ENCODE data around the gene NAPB. TPM values are rescaled to one million over a fixed set of nuclear protein-coding genes. Genes with fewer than 3 reads are reported as not detected.

The NAPB gene
- total RNA-seq, 1 donor from 2014 or later = 15.1 TPM

DNA sequence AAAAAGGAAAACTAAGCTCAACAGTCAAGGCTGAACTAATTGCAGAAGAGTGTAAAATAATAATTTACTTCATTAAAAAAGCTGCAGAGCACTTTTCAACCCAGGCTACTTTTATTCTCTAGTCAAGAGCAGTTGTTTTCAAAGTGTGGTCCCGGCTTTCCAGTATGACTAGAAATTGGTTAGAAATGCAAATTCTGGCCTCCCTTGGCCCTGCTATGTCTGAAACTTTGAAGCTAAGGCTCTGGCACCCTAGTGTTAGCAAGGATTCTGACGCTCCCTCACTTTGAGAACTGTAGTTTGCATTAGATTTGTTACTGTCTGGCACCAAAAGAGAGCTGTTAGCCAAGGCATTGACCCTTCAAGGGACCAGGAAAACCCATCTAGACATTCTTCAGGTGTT lies 80.2 kb downstream of the NAPB start:
- no peak for TF ChIP-seq CTCF (conservative IDR thresholded peaks at IDR 0.05)
- no peaks in the 10 kb centered on the region for H3K36me3 Mint-ChIP-seq
- no peaks in the 10 kb centered on the region for H3K4me1 Mint-ChIP-seq (ENCODE audit: unreplicated experiment)
- H3K27me3 Mint-ChIP-seq = peaks cover 11% of the 10 kb centered on the region
- H3K4me3 Mint-ChIP-seq = no peak overlapping the region
- DNase-seq (ENCODE audit: extremely low spot score, unreplicated experiment) = no peak
- no peak overlapping the region for H3K27ac Mint-ChIP-seq
- no peaks in the 10 kb centered on the region for H3K9me3 Mint-ChIP-seq

- peak; percentile 84 for TF ChIP-seq CTCF (conservative IDR thresholded peaks at IDR 0.05)
- H3K27me3 Mint-ChIP-seq = peaks cover 11% of the 10 kb centered on the region
- no peaks in the 10 kb centered on the region for H3K36me3 Mint-ChIP-seq
- no peak overlapping the region for H3K4me3 Mint-ChIP-seq
- no peaks in the 10 kb centered on the region for H3K9me3 Mint-ChIP-seq
- H3K27ac Mint-ChIP-seq = no peak overlapping the region
- H3K4me1 Mint-ChIP-seq (ENCODE audit: unreplicated experiment) = no peaks in the 10 kb centered on the region
- no peak for DNase-seq (ENCODE audit: extremely low spot score, unreplicated experiment)
Observed at GRCh38 chr20:23340524-23340923, 80.8 kb downstream of the NAPB start.

- DNase-seq (ENCODE audit: extremely low spot score, unreplicated experiment) = no peak
- H3K27ac Mint-ChIP-seq = no peak overlapping the region
- no peaks in the 10 kb centered on the region for H3K4me1 Mint-ChIP-seq (ENCODE audit: unreplicated experiment)
- H3K9me3 Mint-ChIP-seq = no peaks in the 10 kb centered on the region
- H3K36me3 Mint-ChIP-seq = no peaks in the 10 kb centered on the region
- no peak overlapping the region for H3K4me3 Mint-ChIP-seq
- peaks cover 11% of the 10 kb centered on the region for H3K27me3 Mint-ChIP-seq
- no peak for TF ChIP-seq CTCF (conservative IDR thresholded peaks at IDR 0.05)
Observed at GRCh38 chr20:23339986-23340385, 81.3 kb downstream of the NAPB start.

- DNase-seq (ENCODE audit: extremely low spot score, unreplicated experiment) = no peak
- Mint-ChIP-seq H3K4me1 (ENCODE audit: unreplicated experiment) (no peaks in the 10 kb centered on the region), H3K27ac (no peak overlapping the region), H3K9me3 (no peaks in the 10 kb centered on the region), H3K27me3 (peaks cover 11% of the 10 kb centered on the region), H3K36me3 (no peaks in the 10 kb centered on the region), H3K4me3 (no peak overlapping the region)
- no peak for TF ChIP-seq CTCF (conservative IDR thresholded peaks at IDR 0.05)
Observed at GRCh38 chr20:23337312-23337711, 84.0 kb downstream of the NAPB start.

DNA sequence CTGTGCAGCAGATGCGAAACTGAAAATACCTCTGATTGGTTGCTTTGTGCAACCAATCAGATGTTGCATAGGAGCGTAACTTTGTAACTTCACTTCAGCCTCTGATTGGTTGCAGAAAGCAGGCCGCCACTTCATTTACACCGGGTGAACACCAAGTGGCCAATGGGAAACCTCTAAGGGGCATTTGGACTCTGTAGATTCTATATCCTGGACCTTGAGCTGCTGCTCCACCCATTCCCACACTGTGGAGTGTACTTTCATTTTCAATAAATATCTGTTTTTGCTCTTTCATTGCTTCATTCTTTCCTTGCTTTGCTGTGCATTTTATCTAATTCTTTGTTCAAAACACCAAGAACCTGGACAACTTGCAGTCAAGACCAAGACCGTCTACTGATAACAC lies 84.8 kb downstream of the NAPB start:
- Mint-ChIP-seq H3K4me3 (no peak overlapping the region), H3K27me3 (peaks cover 11% of the 10 kb centered on the region), H3K27ac (no peak overlapping the region), H3K9me3 (no peaks in the 10 kb centered on the region), H3K36me3 (no peaks in the 10 kb centered on the region), H3K4me1 (ENCODE audit: unreplicated experiment) (no peaks in the 10 kb centered on the region)
- no peak for TF ChIP-seq CTCF (conservative IDR thresholded peaks at IDR 0.05)
- DNase-seq (ENCODE audit: extremely low spot score, unreplicated experiment) = no peak

- Mint-ChIP-seq H3K9me3 (no peaks in the 10 kb centered on the region), H3K27ac (no peak overlapping the region), H3K4me3 (no peak overlapping the region), H3K4me1 (ENCODE audit: unreplicated experiment) (no peaks in the 10 kb centered on the region), H3K27me3 (peaks cover 9% of the 10 kb centered on the region), H3K36me3 (no peaks in the 10 kb centered on the region)
- TF ChIP-seq CTCF (conservative IDR thresholded peaks at IDR 0.05) = no peak
- DNase-seq (ENCODE audit: extremely low spot score, unreplicated experiment) = no peak
Observed at GRCh38 chr20:23335521-23335920, 85.8 kb downstream of the NAPB start.

Data from type B pancreatic cell (in vitro differentiated cells).